Measurements from ENCODE around the gene SH2D6. TPM values are rescaled to one million over a fixed set of nuclear protein-coding genes. Genes with fewer than 3 reads are reported as not detected.

SH2D6 gene
- total RNA-seq, 1 experiment from 2014 or later = 2.3 TPM

DNA sequence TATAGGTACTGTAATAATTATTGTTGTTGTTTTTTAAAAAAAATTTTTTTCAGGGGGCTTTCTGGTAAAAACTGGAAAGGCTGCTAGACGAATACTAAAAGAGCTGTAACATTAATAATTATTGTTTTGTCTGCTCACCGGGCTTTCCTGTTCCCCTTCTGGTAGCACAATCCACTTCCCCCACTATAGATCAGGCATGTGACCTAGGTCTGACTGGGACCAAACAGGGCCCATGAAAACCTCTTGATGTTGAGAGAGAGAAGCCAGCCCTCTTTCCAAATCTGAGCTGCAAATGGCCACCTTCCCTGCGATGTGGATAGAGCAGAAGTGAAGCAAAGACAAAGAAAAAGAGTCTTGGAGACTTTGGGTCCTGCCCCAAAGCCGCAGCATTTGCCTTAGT lies 23.4 kb downstream of the SH2D6 start:
- ChIA-PET POLR2A (ENCODE audit: unreplicated experiment) (interaction anchor here (0.6 kb wide), 1 partner anchor 530 kb away, joined by 9 read pairs; no protein-coding TSS in a partner anchor), CTCF (interaction anchor here (0.8 kb wide), 1 partner anchor 48 kb away, joined by 4 read pairs; no protein-coding TSS in a partner anchor)
- H3K4me1 ChIP-seq (replicated peaks; ENCODE audit: insufficient read depth) = peaks cover 38% of the 10 kb centered on the region
- TF ChIP-seq, protein P1, sequence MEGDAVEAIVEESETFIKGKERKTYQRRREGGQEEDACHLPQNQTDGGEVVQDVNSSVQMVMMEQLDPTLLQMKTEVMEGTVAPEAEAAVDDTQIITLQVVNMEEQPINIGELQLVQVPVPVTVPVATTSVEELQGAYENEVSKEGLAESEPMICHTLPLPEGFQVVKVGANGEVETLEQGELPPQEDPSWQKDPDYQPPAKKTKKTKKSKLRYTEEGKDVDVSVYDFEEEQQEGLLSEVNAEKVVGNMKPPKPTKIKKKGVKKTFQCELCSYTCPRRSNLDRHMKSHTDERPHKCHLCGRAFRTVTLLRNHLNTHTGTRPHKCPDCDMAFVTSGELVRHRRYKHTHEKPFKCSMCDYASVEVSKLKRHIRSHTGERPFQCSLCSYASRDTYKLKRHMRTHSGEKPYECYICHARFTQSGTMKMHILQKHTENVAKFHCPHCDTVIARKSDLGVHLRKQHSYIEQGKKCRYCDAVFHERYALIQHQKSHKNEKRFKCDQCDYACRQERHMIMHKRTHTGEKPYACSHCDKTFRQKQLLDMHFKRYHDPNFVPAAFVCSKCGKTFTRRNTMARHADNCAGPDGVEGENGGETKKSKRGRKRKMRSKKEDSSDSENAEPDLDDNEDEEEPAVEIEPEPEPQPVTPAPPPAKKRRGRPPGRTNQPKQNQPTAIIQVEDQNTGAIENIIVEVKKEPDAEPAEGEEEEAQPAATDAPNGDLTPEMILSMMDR (conservative IDR thresholded peaks at IDR 0.05) = no peak
- no peak for TF ChIP-seq EZH2 (IDR thresholded peaks at IDR 0.05; ENCODE audit: low read depth)
- H3K36me3 ChIP-seq (ENCODE audit: low read depth) = no peaks in the 10 kb centered on the region
- H4K20me1 ChIP-seq (ENCODE audit: insufficient read depth) = no peaks in the 10 kb centered on the region
- no peaks in the 10 kb centered on the region for H3K9me3 ChIP-seq (ENCODE audit: insufficient read depth, low read depth)
- H3F3A ChIP-seq (ENCODE audit: insufficient read depth, low read depth) = peaks cover 11% of the 10 kb centered on the region; the same call in 1 of the 2 replicates
- intact Hi-C loops (cut with micrococcal nuclease; ENCODE audit: unreplicated experiment) = no loop called here
- no peak overlapping the region for H3K4me2 ChIP-seq
- no peaks in the 10 kb centered on the region for H3K27me3 ChIP-seq (ENCODE audit: insufficient read depth, low read depth)
- DNase-seq = no peak
- no peak overlapping the region for H3K27ac ChIP-seq
- no peaks in the 10 kb centered on the region for H3K79me2 ChIP-seq (ENCODE audit: low read depth)
- H3K9me2 ChIP-seq (ENCODE audit: insufficient read depth) = no peaks in the 10 kb centered on the region
- no peak overlapping the region for H2AFZ ChIP-seq
- BruUV-seq (replicated peaks) = no TSS peak
- no peak overlapping the region for H3K4me3 ChIP-seq

DNA sequence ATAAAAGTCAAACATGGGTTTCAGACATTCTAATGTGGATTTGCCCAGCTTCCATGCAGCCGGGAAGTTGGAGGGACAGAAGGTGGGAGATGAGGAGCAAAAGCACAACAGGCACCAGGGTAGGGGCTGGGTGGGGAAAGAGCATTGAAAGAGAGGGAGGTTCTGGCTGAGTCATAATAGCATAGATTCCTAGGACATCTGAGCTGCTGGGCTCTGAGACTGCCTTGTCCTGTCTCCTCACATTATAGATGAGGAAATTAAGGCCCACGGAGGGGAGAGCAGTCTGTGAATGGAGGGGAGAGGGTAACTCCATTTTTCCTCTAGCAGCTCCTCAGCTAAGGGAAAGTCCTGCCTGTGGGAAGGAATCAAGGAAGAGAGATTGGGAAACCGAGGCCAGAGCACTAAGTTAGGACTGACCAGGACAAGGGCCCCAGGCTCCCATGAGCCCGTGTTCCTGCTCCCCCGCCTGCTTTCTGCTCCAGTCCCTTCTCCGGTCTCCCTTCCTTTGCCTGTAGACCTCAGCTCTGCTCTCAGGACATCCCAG lies 26.2 kb downstream of the SH2D6 start:
- POLR2A ChIA-PET (ENCODE audit: unreplicated experiment) = interaction anchor here (0.5 kb wide), 2 partner anchors 117 to 395 kb away, joined by 3 to 43 read pairs; no protein-coding TSS in a partner anchor

DNA sequence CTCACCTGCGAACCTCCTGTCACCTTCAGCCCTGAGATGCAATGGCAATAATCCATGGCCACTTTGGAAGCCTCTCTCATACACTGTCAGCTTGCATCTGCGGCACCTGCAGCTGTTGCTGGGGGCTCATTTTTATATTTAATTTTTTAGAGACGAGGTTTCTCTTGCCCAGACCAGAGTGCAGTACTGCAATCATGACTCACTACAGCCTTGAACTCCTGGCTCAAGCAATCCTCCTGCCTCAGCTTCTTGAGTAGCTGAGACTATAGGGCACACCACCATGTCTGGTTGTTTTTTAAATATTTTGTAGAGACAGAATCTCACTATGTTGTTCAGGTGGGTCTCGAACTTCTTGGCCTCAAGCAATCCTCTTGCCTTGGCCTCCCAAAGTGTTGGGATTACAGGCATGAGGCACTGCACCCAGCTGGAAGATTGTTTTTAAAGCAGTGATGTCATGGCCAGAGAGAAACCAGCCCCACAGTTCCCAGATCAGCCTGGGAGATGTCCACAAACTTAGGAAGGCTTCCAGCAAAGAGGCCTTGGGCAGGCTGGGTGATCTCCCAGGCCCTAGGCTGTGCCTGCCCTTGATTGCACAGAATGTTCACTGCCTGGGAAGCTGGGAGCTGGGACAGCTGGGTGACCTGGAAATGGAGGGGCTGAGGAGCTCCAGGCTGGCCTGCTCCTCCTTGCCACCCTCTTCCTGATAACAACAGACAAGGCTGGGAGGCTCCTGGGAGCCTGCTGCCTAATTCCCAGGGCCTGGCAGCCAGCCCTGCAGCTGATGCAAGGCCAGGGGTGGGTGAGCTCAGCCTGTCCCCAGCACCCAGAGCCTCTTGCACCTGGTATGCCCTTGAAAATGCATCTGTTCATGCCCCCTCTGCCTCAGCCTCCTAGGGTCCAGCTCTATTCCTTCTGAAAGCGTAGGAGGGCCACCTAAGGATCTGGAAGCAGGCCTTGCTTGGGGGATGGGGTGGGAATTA lies 27.1 kb downstream of the SH2D6 start:
- Histone ChIP-seq H3K9me3 (ENCODE audit: insufficient read depth, low read depth) (no peaks in the 10 kb centered on the region), H3K27me3 (ENCODE audit: insufficient read depth, low read depth) (no peaks in the 10 kb centered on the region), H3K9me2 (ENCODE audit: insufficient read depth) (no peaks in the 10 kb centered on the region), H3K79me2 (ENCODE audit: low read depth) (no peaks in the 10 kb centered on the region), H4K20me1 (ENCODE audit: insufficient read depth) (no peaks in the 10 kb centered on the region), H3F3A (ENCODE audit: insufficient read depth, low read depth) (0 out of 2 replicates have a peak, but pooled peaks cover 6% of the 10 kb centered on the region), H3K4me1 (replicated peaks; ENCODE audit: insufficient read depth) (peaks cover 25% of the 10 kb centered on the region), H3K4me3 (no peak overlapping the region), H3K36me3 (ENCODE audit: low read depth) (no peaks in the 10 kb centered on the region), H3K27ac (peak overlapping the region; percentile 91), H3K4me2 (peak overlapping the region; percentile 49), H2AFZ (peak overlapping the region; percentile 4; the same call in 1 of the 2 replicates)
- DNase-seq = peak; percentile 55 to 65
- TSS peak; percentile 92 for BruUV-seq (replicated peaks)
- ChIA-PET POLR2A (ENCODE audit: unreplicated experiment) (interaction anchor here (0.5 to 0.6 kb wide), 2 partner anchors 10 to 118 kb away, joined by 6 to 43 read pairs; no protein-coding TSS in a partner anchor), CTCF (no interaction called here)
- TF ChIP-seq, protein P1 (conservative IDR thresholded peaks at IDR 0.05) = no peak
- TF ChIP-seq EZH2 (IDR thresholded peaks at IDR 0.05; ENCODE audit: low read depth) = no peak
- intact Hi-C loops (cut with micrococcal nuclease; ENCODE audit: unreplicated experiment) = no loop called here

More for the DNA sequence above, 26.2 kb downstream of the SH2D6 start:
- Histone ChIP-seq H3K27ac (peak overlapping the region; percentile 91; the same call in 1 of the 2 replicates), H3F3A (ENCODE audit: insufficient read depth, low read depth) (0 out of 2 replicates have a peak, but pooled peaks cover 6% of the 10 kb centered on the region), H3K79me2 (ENCODE audit: low read depth) (no peaks in the 10 kb centered on the region), H3K9me3 (ENCODE audit: insufficient read depth, low read depth) (no peaks in the 10 kb centered on the region), H3K4me3 (no peak overlapping the region), H3K36me3 (ENCODE audit: low read depth) (no peaks in the 10 kb centered on the region), H2AFZ (no peak overlapping the region), H3K27me3 (ENCODE audit: insufficient read depth, low read depth) (no peaks in the 10 kb centered on the region), H3K4me2 (peak overlapping the region; percentile 49), H4K20me1 (ENCODE audit: insufficient read depth) (no peaks in the 10 kb centered on the region), H3K4me1 (replicated peaks; ENCODE audit: insufficient read depth) (peaks cover 25% of the 10 kb centered on the region), H3K9me2 (ENCODE audit: insufficient read depth) (no peaks in the 10 kb centered on the region)
- CTCF ChIA-PET = no interaction called here
- no peak for DNase-seq
- intact Hi-C loops (cut with micrococcal nuclease; ENCODE audit: unreplicated experiment) = no loop called here
- BruUV-seq (replicated peaks) = no TSS peak
- TF ChIP-seq, protein P1 (conservative IDR thresholded peaks at IDR 0.05) = no peak
- no peak for TF ChIP-seq EZH2 (IDR thresholded peaks at IDR 0.05; ENCODE audit: low read depth)
